ENCODE results near the gene SMNDC1.

GRCh38 chr10:110279407-110279986 lies 25.2 kb downstream of the SMNDC1 start:
- TF ChIP-seq CTCF (conservative IDR thresholded peaks at IDR 0.05; ENCODE audit: low read length) (peak; percentile 84), EZH2phosphoT487 (IDR thresholded peaks at IDR 0.05; ENCODE audit: borderline replicate concordance) (no peak)

Data from Loucy (cell line).